Skeletal muscle cell (primary cell): ENCODE measurements around the gene NUP188.

Experiments
- DNase-seq: peaks from one replicate; pipeline ENCODE4 v3.0.0-alpha.2; 2010; ENCODE audit warnings: low read depth
- H3K4me3 ChIP-seq: 2 replicates; pipeline ENCODE4 v1.5.1; 2011; ENCODE audit warnings: low read depth, mild to moderate bottlenecking, control low read depth, low read length, moderate library complexity

Gene NUP188

GRCh38 chr9:129042016-129042415, 94.5 kb downstream of the NUP188 start:
- no peak for DNase-seq
- H3K4me3 ChIP-seq: no peak overlapping the region

GRCh38 chr9:129052592-129052991, 105.1 kb downstream of the NUP188 start:
- no peak overlapping the region for H3K4me3 ChIP-seq
- no peak for DNase-seq

GRCh38 chr9:129053020-129053419, 105.5 kb downstream of the NUP188 start:
- no peak for DNase-seq
- H3K4me3 ChIP-seq: no peak overlapping the region

DNA sequence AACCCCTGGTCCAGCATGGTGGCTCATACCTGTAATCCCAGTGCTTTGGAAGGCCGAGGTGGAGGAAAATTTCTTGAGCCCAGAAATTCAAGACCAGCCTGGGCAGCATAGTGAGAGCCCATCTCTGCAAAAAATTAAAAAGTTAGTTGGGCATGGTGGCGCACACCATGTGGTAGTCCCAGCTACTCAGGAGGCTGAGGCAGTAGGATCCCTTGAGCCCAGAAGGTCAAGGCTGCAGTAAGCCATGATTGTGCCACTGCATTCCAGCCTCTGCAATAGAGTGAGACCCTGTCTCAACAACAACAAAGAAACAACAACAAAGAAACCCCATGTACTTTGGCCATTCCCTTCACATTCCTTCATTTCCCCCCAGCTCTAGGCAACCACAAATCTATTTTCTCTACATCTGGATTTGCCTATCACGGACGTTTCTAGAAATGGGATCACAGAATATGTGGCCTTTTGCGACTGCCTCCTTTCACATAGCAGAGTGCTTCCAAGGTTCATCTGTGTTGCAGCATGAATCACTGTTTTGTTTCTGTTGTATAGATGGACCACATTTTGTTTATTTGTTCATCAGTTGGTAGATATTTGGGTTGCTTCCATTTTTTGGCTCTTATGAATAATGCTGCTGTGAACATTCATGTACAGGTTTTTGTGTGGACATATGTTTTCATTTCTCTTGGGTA, 106.8 kb downstream of the NUP188 start:
- no peak overlapping the region for H3K4me3 ChIP-seq
- DNase-seq: no peak
